Endometrium (tissue), 2 donors: ENCODE measurements around the gene CNTNAP4.

Source experiments
- FAIRE-seq: peaks from 2 replicates; lab custom pipeline; 2012; peaks lifted over from hg19 to GRCh38; lab: Jason Lieb, UNC
- donor health status: control.
- donor health status: control.

The CNTNAP4 gene

DNA sequence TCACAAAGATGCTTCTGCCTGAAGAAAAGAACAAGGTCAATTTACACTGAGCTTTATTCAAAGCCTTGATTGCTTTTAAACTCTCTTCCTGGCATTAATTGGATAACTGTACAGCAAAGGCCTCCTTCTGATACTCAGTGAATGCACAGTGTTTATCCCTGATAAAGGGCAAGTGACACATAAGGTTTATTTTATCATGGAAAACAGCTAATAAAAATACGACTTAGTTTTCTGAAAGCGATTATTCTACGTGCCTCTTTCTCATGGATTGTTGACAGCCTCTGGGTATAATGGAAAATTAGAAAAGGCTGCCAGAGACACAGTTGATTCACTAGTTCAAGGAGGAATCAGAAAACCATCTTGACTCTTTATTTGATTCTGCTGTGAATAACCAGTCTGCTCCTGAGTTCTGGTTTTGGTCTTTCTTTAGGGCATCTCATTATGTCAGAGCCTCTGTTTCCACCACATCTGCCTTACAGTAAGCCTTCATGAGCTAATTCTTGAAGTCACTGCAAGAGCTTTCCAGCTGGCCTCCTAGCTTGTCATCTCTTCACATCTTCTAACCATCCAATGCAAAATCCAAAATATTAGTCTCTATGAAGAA, 212.9 kb downstream of the CNTNAP4 start:
- FAIRE-seq: no peak

DNA sequence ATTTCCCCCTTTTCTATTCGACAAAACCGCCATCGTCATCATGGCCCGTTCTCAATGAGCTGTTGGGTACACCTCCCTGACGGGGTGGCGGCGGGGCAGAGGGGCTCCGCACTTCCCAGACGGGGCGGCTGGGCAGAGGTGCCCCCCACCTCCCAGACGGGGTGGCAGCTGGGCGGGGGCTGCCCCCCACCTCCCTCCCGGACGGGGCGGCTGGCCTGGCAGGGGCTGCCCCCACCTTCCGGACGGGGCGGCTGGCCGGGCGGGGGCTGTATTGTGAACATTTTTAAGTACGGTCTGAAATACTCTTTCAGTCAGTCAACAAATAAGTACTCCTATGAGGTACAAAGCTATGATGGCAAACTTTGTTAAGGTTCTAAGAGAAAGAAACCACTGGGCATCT, 222.8 kb downstream of the CNTNAP4 start:
- FAIRE-seq: no peak

DNA sequence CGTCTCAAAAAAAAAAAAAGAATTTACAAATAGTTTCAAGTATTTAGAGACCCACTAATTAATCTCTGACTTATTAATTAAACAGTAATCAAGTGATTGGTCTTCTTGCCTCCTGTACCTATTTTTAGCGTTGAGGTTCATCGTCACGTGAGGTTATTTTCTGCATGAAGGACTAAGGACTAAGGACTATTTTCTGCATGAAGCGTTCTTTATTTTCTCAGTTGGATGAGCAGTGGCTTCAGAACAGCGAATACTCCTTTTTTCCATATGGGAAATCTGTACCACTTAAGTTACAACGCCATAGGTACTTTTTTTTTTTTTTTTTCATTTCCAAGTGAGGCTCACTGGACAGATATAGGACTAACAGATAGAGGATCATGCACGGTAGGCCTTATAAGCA, 224.9 kb downstream of the CNTNAP4 start:
- FAIRE-seq: no peak

DNA sequence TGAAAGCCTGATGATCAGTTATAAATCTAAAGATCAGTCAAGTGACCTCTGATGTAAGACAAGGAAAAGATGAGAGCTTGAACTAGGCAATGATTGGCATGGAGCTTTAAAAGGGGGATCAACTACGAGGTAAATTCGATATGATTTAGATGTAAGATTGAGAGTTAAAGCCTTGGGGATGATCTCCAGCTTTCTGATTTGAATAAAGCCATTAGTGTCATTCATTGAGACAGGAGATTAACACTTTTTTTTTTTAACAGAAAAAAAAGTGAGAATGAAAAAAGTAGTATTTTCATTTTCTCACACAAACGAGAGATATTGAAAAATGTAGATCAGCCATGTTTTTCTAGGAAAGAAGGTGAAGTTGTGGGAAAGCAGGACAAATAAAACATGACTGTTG, 225.4 kb downstream of the CNTNAP4 start:
- FAIRE-seq: no peak

GRCh38 chr16:76503091-76503490, 225.9 kb downstream of the CNTNAP4 start:
- no peak for FAIRE-seq

DNA sequence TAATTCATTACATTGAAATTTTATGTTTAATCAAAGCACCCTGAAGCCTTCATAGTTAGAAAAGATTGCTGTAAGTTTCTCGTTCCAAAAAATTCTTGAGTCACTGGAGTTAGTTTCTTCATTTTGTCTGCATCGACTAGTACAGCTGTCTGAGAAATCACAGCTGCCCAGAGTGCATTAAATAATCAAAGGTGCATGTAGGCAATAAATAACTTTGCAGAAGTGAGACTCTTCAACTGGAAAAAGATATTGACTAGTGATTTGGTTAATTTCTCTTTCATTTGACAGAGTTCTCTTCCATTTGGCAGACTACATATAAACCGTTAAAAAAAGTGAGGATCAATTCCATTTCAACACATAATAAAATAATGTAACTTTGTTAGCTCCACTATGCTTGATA, 234.0 kb downstream of the CNTNAP4 start:
- FAIRE-seq: no peak

DNA sequence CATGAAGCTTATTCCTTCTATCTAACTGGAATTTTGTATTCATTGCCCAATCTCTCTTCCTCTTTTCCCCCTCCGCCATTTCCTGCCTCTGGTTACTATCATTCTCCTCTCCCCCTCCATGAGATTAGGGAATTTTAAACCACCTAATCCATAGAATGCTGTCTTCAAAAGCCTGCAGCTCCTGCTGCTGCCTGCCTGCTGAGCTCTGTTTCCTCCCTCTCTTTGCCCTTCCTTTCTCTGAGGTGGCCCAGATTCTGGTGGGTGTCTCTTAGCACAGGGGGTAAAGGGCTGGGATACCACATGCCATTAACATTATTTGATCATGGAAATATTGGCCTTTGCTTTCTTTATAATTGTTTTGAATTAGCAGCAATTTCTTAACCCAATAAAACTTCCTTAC, 241.6 kb downstream of the CNTNAP4 start:
- FAIRE-seq: no peak

DNA sequence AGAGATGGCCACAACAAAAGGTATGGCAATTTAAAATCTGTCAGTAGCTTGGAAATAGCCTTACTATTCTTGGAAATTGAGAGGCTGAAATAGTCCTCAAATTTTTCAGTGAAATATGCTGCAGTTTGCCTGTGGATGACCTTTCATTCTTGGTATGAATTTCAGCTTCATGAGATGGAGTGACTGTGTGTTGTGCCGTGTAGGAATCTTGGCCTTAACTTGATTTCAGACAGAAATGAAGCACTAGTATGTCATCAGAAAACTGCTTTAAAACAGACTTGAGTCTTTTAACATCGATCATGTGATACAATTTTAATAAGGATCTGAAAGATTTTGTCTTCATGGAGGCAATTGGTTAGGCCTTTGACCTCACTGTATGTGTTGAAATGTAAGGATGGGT, 247.2 kb downstream of the CNTNAP4 start:
- no peak for FAIRE-seq

- no peak for FAIRE-seq
Observed at GRCh38 chr16:76524769-76525168, 247.6 kb downstream of the CNTNAP4 start.

DNA sequence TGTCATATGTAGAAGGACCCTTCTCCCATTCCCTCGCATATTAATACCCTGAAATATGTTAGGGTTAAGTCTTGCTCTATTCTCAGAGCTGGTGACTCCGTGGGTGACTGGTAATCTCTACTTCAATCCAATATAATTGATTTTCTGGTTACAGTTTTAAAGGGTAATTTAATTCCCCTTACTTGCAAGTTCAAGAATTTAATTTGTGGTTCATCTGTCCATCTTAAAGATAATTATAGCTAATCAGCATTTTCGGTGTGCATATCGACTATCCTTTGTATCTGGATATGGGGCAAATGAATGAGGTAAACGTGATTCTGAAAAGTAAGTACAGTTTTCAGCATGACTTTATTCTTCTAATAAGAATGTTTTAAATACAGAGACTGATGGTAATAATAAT, 250.0 kb downstream of the CNTNAP4 start:
- no peak for FAIRE-seq

GRCh38 chr16:76529120-76529519, 251.9 kb downstream of the CNTNAP4 start:
- no peak for FAIRE-seq

DNA sequence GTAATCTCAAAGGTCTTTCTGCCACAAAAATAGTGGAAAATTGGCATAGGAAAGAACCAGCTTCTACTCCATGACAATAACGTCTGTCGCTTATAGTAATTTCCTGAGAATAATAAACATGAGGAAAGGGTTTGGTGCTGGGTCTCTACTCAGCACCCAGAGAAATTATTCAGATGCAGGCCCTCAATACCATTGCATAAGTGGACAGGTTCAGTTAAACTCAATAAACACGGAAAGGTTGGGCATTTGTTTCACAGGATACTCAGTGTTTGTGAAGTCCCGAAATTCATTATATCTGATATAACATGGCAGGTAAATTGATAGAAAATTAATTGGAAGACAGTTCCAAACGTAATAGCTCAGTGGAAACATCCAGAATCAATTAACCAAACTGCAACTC, 254.0 kb downstream of the CNTNAP4 start:
- FAIRE-seq: no peak

DNA sequence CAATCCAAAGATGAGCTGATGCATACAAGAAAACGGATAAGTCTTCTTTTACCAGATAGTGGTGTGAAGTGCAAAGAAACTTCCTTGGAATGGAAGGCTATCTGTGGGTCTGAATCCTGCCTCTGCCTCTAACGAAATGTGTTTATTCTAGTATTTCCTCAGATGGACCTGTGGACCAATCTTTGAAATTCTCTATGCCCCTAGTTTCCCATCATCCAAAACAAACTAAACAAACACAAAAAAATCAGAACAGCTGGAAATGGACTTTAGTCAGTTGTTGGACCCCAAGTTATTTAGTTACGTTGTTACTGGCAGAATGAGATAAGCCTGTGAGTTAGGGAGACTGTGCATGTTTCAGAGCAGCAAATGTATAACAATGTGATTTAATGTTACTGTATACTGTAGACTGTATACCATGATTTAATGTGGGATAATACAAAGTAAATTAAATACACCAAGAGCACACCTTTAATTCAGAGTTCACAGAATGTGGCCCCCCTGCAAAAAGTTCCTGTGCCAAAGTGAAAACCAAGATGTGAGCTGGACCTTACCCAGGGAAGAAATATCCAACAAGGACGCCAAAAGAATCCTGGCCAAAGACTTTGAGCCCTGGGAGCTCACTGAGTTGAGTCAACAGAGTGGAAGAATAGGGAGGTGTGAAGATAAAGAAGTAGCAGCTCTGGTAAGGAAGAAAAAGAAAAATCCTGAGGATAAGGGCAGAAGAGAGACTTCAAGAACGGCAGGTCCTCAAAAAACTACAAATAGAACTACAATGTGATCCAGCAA, 255.2 kb downstream of the CNTNAP4 start:
- no peak for FAIRE-seq

GRCh38 chr16:76539609-76540008, 262.4 kb downstream of the CNTNAP4 start:
- no peak for FAIRE-seq

DNA sequence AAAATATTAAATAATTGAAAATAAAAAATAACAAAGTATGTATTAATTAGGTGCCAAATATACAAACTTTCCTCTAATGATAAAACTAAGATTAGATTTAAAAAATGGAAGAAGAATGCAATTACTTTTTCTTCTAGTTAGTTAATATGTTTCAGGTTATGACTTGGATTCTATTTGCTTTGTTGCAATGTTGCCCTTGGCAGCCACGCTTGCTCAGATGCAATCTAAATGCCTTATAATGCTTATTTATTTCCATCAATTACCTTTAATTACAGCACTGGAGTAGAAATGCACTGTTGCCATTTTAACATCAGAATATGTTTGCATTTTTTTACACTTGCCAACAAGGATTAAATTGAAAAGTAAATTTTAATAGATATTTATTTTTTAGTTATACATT, 263.9 kb downstream of the CNTNAP4 start:
- FAIRE-seq: no peak

DNA sequence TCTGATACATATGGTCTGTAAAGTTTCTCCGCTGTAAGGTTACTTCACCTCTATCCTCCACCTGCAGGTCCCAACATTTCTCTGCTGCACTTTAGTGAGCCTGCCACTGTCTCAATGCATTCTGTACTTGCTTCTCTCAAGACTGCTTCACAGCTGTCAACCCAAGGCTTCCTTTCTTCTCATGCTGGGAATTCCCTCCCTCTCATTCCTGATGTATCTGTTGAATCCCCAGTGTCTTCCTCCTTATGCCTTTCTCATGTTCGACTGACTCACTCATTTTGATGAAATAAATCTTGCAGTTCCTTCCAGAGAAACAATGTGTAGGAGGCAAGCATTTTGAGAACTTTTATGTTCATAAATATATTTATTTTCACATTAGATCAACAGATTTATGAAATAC, 288.3 kb downstream of the CNTNAP4 start:
- no peak for FAIRE-seq

DNA sequence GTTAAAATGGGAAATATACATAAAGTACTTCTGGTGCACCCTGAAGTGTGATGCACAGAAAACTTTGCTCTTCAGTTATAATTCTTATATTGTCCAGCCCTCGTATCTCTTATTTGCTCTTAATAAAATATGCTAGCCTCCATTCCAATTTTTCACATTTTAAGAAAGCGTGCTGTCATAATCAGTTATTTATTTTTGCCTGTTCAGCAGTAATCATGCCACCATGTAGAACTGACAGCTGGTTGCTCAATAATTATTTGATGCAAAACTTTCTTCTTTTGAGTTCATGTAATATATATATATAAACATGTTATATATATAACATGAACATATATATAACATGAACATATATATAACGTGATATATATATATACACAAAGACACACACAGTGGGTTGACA, 294.6 kb downstream of the CNTNAP4 start:
- FAIRE-seq: no peak

GRCh38 chr16:76573281-76573680, 296.1 kb downstream of the CNTNAP4 start:
- FAIRE-seq: no peak

GRCh38 chr16:76574651-76575050, 297.4 kb downstream of the CNTNAP4 start:
- no peak for FAIRE-seq

DNA sequence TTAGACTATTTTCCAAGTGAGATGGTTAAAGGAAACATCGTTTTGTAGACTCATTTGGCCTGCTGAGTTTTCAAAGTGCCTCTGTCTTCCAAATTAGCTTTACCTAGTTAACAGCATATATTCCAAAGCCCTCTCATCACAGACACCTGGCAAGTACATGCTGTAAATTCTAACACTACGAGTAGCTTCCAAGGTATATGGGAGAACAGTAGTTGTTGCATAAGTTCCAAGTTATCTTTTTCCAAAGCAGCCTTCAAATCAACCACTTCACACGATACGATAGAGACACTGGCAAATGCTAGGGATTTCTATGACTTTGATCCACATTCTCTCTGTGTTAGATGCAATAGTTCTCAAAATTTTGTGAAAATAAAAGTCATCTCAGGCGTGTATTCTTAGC, 299.3 kb downstream of the CNTNAP4 start:
- no peak for FAIRE-seq

DNA sequence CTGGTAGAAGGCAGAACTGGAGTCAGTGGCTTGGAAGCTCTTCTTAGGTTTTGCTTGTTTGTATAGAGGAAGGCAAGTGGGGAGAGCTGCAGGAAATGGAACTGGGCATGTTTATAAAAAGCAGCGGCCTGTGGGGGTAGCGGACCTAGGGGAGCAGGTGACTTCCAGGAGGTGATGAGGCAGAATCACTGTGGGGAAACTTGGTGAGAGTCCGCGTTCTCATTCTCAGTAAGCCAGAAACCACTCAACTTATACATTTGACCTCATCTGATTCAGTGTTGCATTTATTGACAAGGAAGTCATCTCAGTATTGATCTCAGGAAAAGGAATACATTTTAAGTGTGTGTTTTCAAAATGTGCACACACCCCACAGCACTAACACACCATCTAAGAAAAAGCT, 299.8 kb downstream of the CNTNAP4 start:
- no peak for FAIRE-seq

DNA sequence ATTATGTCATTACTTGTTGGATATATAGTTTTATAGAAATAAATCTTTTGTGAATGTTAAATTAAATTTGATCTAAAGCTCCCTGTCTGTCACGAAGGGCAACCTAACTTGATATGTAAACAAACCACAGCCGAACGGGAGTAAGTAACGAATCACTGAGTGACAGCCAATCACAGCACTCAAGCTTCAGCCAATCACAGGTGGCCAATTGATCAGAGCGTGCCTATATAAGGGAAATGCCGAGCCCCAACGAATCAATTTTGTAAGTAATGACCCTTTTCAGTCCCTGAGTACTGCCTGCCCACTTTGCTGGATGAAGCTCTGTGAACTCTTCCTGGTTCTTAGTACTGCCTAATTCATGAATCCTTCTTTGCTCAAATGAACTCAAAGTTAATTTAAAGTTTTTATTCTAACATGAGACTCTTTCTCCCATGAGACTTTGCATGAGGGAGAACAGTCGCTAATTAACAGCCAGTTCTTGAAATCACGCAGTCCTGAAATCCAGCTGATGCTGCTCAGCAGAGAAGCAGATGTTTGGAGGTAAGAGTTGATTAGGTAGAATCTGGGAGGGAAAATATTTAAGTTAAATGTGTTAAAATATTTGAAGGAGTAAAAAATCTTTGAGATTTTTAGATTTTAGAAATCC, 302.2 kb downstream of the CNTNAP4 start:
- no peak for FAIRE-seq

- no peak for FAIRE-seq
Observed at GRCh38 chr16:76583466-76583865, 306.3 kb downstream of the CNTNAP4 start.

DNA sequence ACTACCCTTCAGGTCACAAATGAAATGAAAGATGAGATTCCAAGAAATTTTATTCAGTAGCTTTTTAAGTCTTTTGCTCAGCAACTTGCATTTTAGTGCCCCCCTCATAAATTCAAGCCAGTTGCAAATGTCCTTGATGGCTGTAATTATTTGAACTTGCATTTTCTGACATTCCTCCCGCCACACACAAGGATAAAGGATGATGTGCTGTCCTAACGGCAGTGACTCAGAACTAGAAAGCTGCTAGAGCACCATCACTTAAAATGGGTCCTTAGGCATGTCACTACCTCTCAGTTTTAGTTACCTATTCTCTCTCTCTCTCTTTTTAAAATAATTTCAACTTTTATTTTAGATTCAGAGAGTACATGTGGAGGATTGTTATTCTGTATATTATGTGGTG, 306.7 kb downstream of the CNTNAP4 start:
- FAIRE-seq: no peak
